ENCODE results near the gene SLC35E2B.
A peak's percentile ranks its signal among the peaks of the same experiment; 100 is the strongest.

The SLC35E2B gene

GRCh38 chr1:1621173-1622009, 71.2 kb downstream of the SLC35E2B start:
- H3K4me3 ChIP-seq (ENCODE audit: extremely low read depth, insufficient read depth, low read length, poor library complexity, severe bottlenecking): no peak overlapping the region

GRCh38 chr1:1620433-1621139, 72.0 kb downstream of the SLC35E2B start:
- peaks cover 5% of the 10 kb centered on the region for H3K4me1 ChIP-seq (ENCODE audit: control insufficient read depth, insufficient read depth, low read length, poor library complexity, severe bottlenecking)
- peaks cover 33% of the 10 kb centered on the region for H3K36me3 ChIP-seq (ENCODE audit: control insufficient read depth, insufficient read depth, low read length)
- no peak overlapping the region for H3K4me3 ChIP-seq (ENCODE audit: extremely low read depth, insufficient read depth, low read length, poor library complexity, severe bottlenecking)
- no peaks in the 10 kb centered on the region for H3K9me3 ChIP-seq (ENCODE audit: control insufficient read depth, low read length)
- H3K27ac ChIP-seq (ENCODE audit: low read depth, low read length, severe bottlenecking): no peak overlapping the region
- 95% methylated on average over 9 to 15 of the region's 16 CpGs for WGBS, 2 experiments (ENCODE audit: insufficient coverage in 2 of 2)

More at GRCh38 chr1:1621173-1622009, 71.2 kb downstream of the SLC35E2B start:
- Histone ChIP-seq H3K4me1 (ENCODE audit: control insufficient read depth, insufficient read depth, low read length, poor library complexity, severe bottlenecking) (peaks cover 5% of the 10 kb centered on the region), H3K27ac (ENCODE audit: low read depth, low read length, severe bottlenecking) (no peak overlapping the region), H3K9me3 (ENCODE audit: control insufficient read depth, low read length) (no peaks in the 10 kb centered on the region), H3K36me3 (ENCODE audit: control insufficient read depth, insufficient read depth, low read length) (peaks cover 33% of the 10 kb centered on the region)
- 93 to 95% methylated on average over 30 to 31 of the region's 31 CpGs for WGBS, 2 experiments (ENCODE audit: insufficient coverage in 2 of 2)

GRCh38 chr1:1619917-1620361, 72.7 kb downstream of the SLC35E2B start:
- 83 to 87% methylated on average over 10 to 14 of the region's 14 CpGs for whole genome bisulfite sequencing, 2 experiments (ENCODE audit: insufficient coverage in 2 of 2)
- Histone ChIP-seq H3K4me1 (ENCODE audit: control insufficient read depth, insufficient read depth, low read length, poor library complexity, severe bottlenecking) (peaks cover 5% of the 10 kb centered on the region), H3K9me3 (ENCODE audit: control insufficient read depth, low read length) (no peaks in the 10 kb centered on the region), H3K27ac (ENCODE audit: low read depth, low read length, severe bottlenecking) (no peak overlapping the region), H3K36me3 (ENCODE audit: control insufficient read depth, insufficient read depth, low read length) (peaks cover 29% of the 10 kb centered on the region), H3K4me3 (ENCODE audit: extremely low read depth, insufficient read depth, low read length, poor library complexity, severe bottlenecking) (no peak overlapping the region)

GRCh38 chr1:1618396-1619068, 74.1 kb downstream of the SLC35E2B start:
- no peak overlapping the region for H3K27ac ChIP-seq (ENCODE audit: low read depth, low read length, severe bottlenecking)
- peaks cover 12% of the 10 kb centered on the region for H3K4me1 ChIP-seq (ENCODE audit: control insufficient read depth, insufficient read depth, low read length, poor library complexity, severe bottlenecking)
- peaks cover 24% of the 10 kb centered on the region for H3K36me3 ChIP-seq (ENCODE audit: control insufficient read depth, insufficient read depth, low read length)
- no peaks in the 10 kb centered on the region for H3K9me3 ChIP-seq (ENCODE audit: control insufficient read depth, low read length)
- WGBS, 2 experiments (ENCODE audit: insufficient coverage in 2 of 2): 85 to 88% methylated on average over 6 to 7 of the region's 9 CpGs
- no peak overlapping the region for H3K4me3 ChIP-seq (ENCODE audit: extremely low read depth, insufficient read depth, low read length, poor library complexity, severe bottlenecking)

- Histone ChIP-seq H3K27ac (ENCODE audit: low read depth, low read length, severe bottlenecking) (no peak overlapping the region), H3K9me3 (ENCODE audit: control insufficient read depth, low read length) (no peaks in the 10 kb centered on the region), H3K4me3 (ENCODE audit: extremely low read depth, insufficient read depth, low read length, poor library complexity, severe bottlenecking) (no peak overlapping the region), H3K4me1 (ENCODE audit: control insufficient read depth, insufficient read depth, low read length, poor library complexity, severe bottlenecking) (peaks cover 13% of the 10 kb centered on the region), H3K36me3 (ENCODE audit: control insufficient read depth, insufficient read depth, low read length) (peaks cover 24% of the 10 kb centered on the region)
- 95 to 97% methylated on average over 5 to 6 of the region's 6 CpGs for WGBS, 2 experiments (ENCODE audit: insufficient coverage in 2 of 2)
Measured at GRCh38 chr1:1617925-1618324, 74.7 kb downstream of the SLC35E2B start.

- no peaks in the 10 kb centered on the region for H3K9me3 ChIP-seq (ENCODE audit: control insufficient read depth, low read length)
- 92 to 100% methylated on average over 9 of the region's 11 CpGs for WGBS, 2 experiments (ENCODE audit: insufficient coverage in 2 of 2)
- no peak overlapping the region for H3K27ac ChIP-seq (ENCODE audit: low read depth, low read length, severe bottlenecking)
- H3K4me3 ChIP-seq (ENCODE audit: extremely low read depth, insufficient read depth, low read length, poor library complexity, severe bottlenecking): no peak overlapping the region
- peaks cover 13% of the 10 kb centered on the region for H3K4me1 ChIP-seq (ENCODE audit: control insufficient read depth, insufficient read depth, low read length, poor library complexity, severe bottlenecking)
- H3K36me3 ChIP-seq (ENCODE audit: control insufficient read depth, insufficient read depth, low read length): peaks cover 24% of the 10 kb centered on the region
Measured at GRCh38 chr1:1617516-1617915, 75.1 kb downstream of the SLC35E2B start.

GRCh38 chr1:1616838-1617237, 75.8 kb downstream of the SLC35E2B start:
- Histone ChIP-seq H3K27ac (ENCODE audit: low read depth, low read length, severe bottlenecking) (no peak overlapping the region), H3K4me3 (ENCODE audit: extremely low read depth, insufficient read depth, low read length, poor library complexity, severe bottlenecking) (peak overlapping the region; percentile 79), H3K4me1 (ENCODE audit: control insufficient read depth, insufficient read depth, low read length, poor library complexity, severe bottlenecking) (peaks cover 13% of the 10 kb centered on the region), H3K9me3 (ENCODE audit: control insufficient read depth, low read length) (no peaks in the 10 kb centered on the region), H3K36me3 (ENCODE audit: control insufficient read depth, insufficient read depth, low read length) (peaks cover 24% of the 10 kb centered on the region)
- WGBS, 2 experiments (ENCODE audit: insufficient coverage in 2 of 2): 84 to 87% methylated on average over 16 to 18 of the region's 19 CpGs

GRCh38 chr1:1616045-1616790, 76.4 kb downstream of the SLC35E2B start:
- Histone ChIP-seq H3K36me3 (ENCODE audit: control insufficient read depth, insufficient read depth, low read length) (peaks cover 24% of the 10 kb centered on the region), H3K4me1 (ENCODE audit: control insufficient read depth, insufficient read depth, low read length, poor library complexity, severe bottlenecking) (peaks cover 13% of the 10 kb centered on the region), H3K4me3 (ENCODE audit: extremely low read depth, insufficient read depth, low read length, poor library complexity, severe bottlenecking) (peak overlapping the region; percentile 79), H3K9me3 (ENCODE audit: control insufficient read depth, low read length) (no peaks in the 10 kb centered on the region), H3K27ac (ENCODE audit: low read depth, low read length, severe bottlenecking) (peak overlapping the region; percentile 100)
- WGBS, 2 experiments (ENCODE audit: insufficient coverage in 2 of 2): 9 to 11% methylated on average over 73 to 74 of the region's 80 CpGs

GRCh38 chr1:1615256-1616044, 77.1 kb downstream of the SLC35E2B start, which contains the start of gene MIB2:
Gene MIB2, plus strand, starts transcription at chr1:1615500. Its CDS starts 7,953 bp downstream, at chr1:1623453.
- H3K9me3 ChIP-seq (ENCODE audit: control insufficient read depth, low read length): no peaks in the 10 kb centered on the region
- peaks cover 24% of the 10 kb centered on the region for H3K36me3 ChIP-seq (ENCODE audit: control insufficient read depth, insufficient read depth, low read length)
- 0% methylated on average over 95 to 96 of the region's 107 CpGs for WGBS, 2 experiments (ENCODE audit: insufficient coverage in 2 of 2)
- peak within 1 kb of the TSS; percentile 100 for H3K27ac ChIP-seq (ENCODE audit: low read depth, low read length, severe bottlenecking)
- H3K4me3 ChIP-seq (ENCODE audit: extremely low read depth, insufficient read depth, low read length, poor library complexity, severe bottlenecking): peak within 1 kb of the TSS; percentile 79
- H3K4me1 ChIP-seq (ENCODE audit: control insufficient read depth, insufficient read depth, low read length, poor library complexity, severe bottlenecking): peaks cover 15% of the 10 kb centered on the region
